C4-2B (cell line): ENCODE measurements around the gene ANKLE2.

Experiments
- ZFX ChIP-seq: fragments of 450-650 bp; IDR thresholded peaks from 2 replicates; pipeline ENCODE4 v1.6.1; 2017
- TF ChIP-seq, protein P1 (sequence below): fragments of 450-650 bp; conservative IDR thresholded peaks from 2 replicates; pipeline ENCODE4 v1.5.1; 2017; ENCODE audit warnings: mild to moderate bottlenecking

DNA sequence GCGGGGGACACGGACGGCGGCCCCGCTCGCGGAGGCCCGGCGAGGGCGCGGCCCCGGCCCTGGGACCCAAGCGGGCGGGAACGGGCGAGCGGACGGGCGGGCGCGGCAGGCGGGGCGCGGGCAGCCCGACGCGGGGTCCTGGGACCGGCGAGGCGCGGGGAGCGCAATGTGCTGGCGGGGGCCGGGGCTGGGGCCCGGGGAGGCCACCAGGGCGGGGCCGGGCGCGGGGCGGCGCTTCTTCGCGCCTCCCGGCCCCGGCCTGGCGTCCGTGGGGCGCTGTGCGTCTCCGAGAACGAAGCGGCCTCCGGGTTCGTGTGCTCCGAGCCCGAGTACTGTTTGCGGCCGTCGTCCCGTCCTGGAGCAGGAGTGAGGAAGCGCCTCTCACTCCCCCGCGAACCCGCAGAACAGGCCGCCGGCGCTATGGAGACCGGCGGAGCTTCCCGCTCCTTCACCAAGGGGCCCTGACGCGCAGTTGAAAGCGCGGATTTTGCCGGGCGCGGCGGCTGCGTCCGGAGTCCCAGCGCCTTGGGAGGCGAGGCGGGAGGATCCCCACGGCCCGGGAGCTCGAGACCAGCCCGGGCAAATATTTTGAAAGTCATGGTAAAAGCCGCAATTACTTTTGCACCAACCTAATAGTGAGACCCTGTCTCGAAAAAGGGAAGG is 420 bp upstream of the ANKLE2 start:
- TF ChIP-seq, protein P1, sequence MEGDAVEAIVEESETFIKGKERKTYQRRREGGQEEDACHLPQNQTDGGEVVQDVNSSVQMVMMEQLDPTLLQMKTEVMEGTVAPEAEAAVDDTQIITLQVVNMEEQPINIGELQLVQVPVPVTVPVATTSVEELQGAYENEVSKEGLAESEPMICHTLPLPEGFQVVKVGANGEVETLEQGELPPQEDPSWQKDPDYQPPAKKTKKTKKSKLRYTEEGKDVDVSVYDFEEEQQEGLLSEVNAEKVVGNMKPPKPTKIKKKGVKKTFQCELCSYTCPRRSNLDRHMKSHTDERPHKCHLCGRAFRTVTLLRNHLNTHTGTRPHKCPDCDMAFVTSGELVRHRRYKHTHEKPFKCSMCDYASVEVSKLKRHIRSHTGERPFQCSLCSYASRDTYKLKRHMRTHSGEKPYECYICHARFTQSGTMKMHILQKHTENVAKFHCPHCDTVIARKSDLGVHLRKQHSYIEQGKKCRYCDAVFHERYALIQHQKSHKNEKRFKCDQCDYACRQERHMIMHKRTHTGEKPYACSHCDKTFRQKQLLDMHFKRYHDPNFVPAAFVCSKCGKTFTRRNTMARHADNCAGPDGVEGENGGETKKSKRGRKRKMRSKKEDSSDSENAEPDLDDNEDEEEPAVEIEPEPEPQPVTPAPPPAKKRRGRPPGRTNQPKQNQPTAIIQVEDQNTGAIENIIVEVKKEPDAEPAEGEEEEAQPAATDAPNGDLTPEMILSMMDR, result no peak
- TF ChIP-seq ZFX, result peak; percentile 36; the same call in 1 of the 2 replicates
